Smooth muscle cell (in vitro differentiated cells): ENCODE results near the gene SMIM14. TPM values are rescaled to one million over a fixed set of nuclear protein-coding genes. Genes with fewer than 3 reads are reported as not detected.
"Not testable (repeated sequence)": the region's sequence is repeated elsewhere in the genome, so short reads cannot be mapped to it uniquely, and the experiment has no call there.

Experiments
- DNase-seq: peaks from one replicate; lab custom pipeline; 2025; ENCODE audit not compliant: unreplicated experiment; lab: John Stamatoyannopoulos, UW
- H2AFZ ChIP-seq: fragments of 200-600 bp; sonication (generic); 2 replicates; pipeline ENCODE4 v1.6.0; 2016; ENCODE audit warnings: antibody characterized with exemption, low read depth, mild to moderate bottlenecking
- H3F3A ChIP-seq: fragments of 200-600 bp; sonication (generic); 2 replicates; pipeline ENCODE4 v1.6.0; 2017; ENCODE audit warnings: antibody characterized with exemption, low read depth
- H3K27ac ChIP-seq: fragments of 200-600 bp; sonication (generic); 2 replicates; pipeline ENCODE4 v1.5.1; 2016; ENCODE audit warnings: low read depth, mild to moderate bottlenecking
- H3K27me3 ChIP-seq: fragments of 200-600 bp; sonication (generic); 2 replicates; pipeline ENCODE4 v1.6.1; 2016; ENCODE audit warnings: low read depth, mild to moderate bottlenecking
- H3K36me3 ChIP-seq: fragments of 200-600 bp; sonication (generic); 2 replicates; pipeline ENCODE4 v1.5.1; 2016; ENCODE audit warnings: low read depth
- H3K4me1 ChIP-seq: fragments of 200-600 bp; sonication (generic); 2 replicates; pipeline ENCODE4 v1.5.1; 2016; ENCODE audit warnings: low read depth
- H3K4me2 ChIP-seq: fragments of 200-600 bp; sonication (generic); 2 replicates; pipeline ENCODE4 v1.6.0; 2016; ENCODE audit warnings: mild to moderate bottlenecking
- H3K4me3 ChIP-seq: fragments of 200-600 bp; sonication (generic); 2 replicates; pipeline ENCODE4 v1.5.1; 2016; ENCODE audit warnings: mild to moderate bottlenecking
- H3K79me2 ChIP-seq: fragments of 200-600 bp; sonication (generic); 2 replicates; pipeline ENCODE4 v1.6.0; 2016; ENCODE audit warnings: low read depth, mild to moderate bottlenecking
- H3K9ac ChIP-seq: fragments of 200-600 bp; sonication (generic); 2 replicates; pipeline ENCODE4 v1.6.0; 2016; ENCODE audit warnings: low read depth
- H3K9me3 ChIP-seq: fragments of 200-600 bp; sonication (generic); replicated peaks from 2 replicates; pipeline ENCODE4 v1.5.1; 2016; ENCODE audit warnings: low read depth
- H4K20me1 ChIP-seq: fragments of 200-600 bp; sonication (generic); 2 replicates; pipeline ENCODE4 v1.6.0; 2016; ENCODE audit warnings: low read depth
- WGBS: methylation state at CpG from one replicate; pipeline ENCODE4 v1.1.7; 2016; ENCODE audit warnings: low lambda C conversion rate; 5-methylcytosine and 5-hydroxymethylcytosine counted together
- polyA plus RNA-seq: library from polyadenylated mRNA; unstranded; fragments of >200 nt; fragmentation: Nextera tagmentation; extraction: Ambion mirVana; gene quantifications from 2 replicates; pipeline ENCODE4 v1.2.1, GENCODE V29; 2016
- total RNA-seq: library from RNA; depleted of rRNA; stranded (reverse); fragments of >200 nt; gene quantifications from 2 replicates; pipeline ENCODE4 v1.2.3, GENCODE V29; 2014
- TF ChIP-seq, protein P1 (sequence below): fragments of 200-600 bp; sonication (generic); IDR thresholded peaks from 2 replicates; pipeline ENCODE4 v1.5.1; 2017; ENCODE audit warnings: borderline replicate concordance, mild to moderate bottlenecking, antibody characterized with exemption; ENCODE audit not compliant: insufficient read depth, poor library complexity, severe bottlenecking

SMIM14 gene
- total and polyA plus RNA-seq, 2 experiments from 2014 or later, result 45.0 to 47.4 TPM

DNA sequence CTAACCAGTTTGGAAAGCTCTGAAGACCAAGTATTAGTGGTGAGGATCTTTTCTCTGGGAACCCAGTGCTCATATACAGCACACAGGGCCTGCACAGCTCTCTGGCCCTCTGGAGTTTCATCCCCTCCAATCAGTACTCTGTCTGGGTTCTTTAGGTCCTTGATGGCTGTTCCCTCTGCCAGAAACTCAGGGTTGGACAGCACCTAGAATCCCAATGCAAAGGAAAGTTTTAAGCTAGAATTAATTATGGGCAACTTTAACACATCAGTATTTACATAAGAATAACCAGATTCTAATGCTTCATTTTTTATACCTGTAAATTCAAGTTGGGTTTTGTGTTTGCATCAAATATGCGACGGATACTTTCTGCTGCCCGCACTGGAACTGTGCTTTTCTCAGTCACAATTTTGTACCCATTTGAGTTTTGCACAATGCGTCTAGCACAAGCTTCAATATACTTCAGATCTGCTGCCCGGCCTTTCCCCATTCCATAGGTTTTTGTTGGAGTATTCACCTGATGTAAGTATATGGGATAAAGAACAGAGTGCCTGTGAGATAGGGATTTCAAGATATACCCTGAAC lies 128.2 kb downstream of the SMIM14 start:
- peaks cover 47% of the 10 kb centered on the region for H3K36me3 ChIP-seq
- no peaks in the 10 kb centered on the region for H3K9me3 ChIP-seq
- H3F3A ChIP-seq, result no peaks in the 10 kb centered on the region
- TF ChIP-seq, protein P1, sequence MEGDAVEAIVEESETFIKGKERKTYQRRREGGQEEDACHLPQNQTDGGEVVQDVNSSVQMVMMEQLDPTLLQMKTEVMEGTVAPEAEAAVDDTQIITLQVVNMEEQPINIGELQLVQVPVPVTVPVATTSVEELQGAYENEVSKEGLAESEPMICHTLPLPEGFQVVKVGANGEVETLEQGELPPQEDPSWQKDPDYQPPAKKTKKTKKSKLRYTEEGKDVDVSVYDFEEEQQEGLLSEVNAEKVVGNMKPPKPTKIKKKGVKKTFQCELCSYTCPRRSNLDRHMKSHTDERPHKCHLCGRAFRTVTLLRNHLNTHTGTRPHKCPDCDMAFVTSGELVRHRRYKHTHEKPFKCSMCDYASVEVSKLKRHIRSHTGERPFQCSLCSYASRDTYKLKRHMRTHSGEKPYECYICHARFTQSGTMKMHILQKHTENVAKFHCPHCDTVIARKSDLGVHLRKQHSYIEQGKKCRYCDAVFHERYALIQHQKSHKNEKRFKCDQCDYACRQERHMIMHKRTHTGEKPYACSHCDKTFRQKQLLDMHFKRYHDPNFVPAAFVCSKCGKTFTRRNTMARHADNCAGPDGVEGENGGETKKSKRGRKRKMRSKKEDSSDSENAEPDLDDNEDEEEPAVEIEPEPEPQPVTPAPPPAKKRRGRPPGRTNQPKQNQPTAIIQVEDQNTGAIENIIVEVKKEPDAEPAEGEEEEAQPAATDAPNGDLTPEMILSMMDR, result no peak
- H2AFZ ChIP-seq, result no peak overlapping the region
- no peak for DNase-seq
- no peak overlapping the region for H3K4me3 ChIP-seq
- peaks cover 14% of the 10 kb centered on the region for H3K79me2 ChIP-seq
- H3K9ac ChIP-seq, result no peak overlapping the region
- H3K4me2 ChIP-seq, result no peak overlapping the region
- H3K4me1 ChIP-seq, result no peaks in the 10 kb centered on the region
- 98% methylated on average over 5 of the region's 5 CpGs for WGBS
- no peak overlapping the region for H3K27ac ChIP-seq
- H3K27me3 ChIP-seq, result no peaks in the 10 kb centered on the region
- H4K20me1 ChIP-seq, result peaks cover 52% of the 10 kb centered on the region

DNA sequence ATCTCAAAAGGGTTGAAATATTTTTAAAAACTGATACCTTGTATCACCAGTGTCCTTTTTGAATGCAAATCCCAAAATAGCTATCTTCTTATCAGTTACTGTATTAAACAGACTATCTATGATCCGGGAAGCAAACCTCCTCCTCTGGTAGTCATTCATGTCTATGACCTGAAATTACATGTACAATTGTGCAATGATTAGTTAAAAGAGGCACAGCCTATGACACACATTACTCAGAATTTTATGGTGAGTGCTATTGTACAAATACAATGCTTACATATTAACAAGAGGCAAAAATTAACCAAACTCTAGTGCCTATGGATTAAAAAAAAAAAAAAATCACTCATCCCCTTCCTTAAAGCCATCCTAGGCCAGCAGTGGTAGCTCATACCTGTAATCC lies 133.1 kb downstream of the SMIM14 start:
- Histone ChIP-seq H3K27ac (no peak overlapping the region), H3F3A (peaks cover 14% of the 10 kb centered on the region), H3K36me3 (peaks cover 60% of the 10 kb centered on the region), H3K9ac (no peak overlapping the region), H3K27me3 (no peaks in the 10 kb centered on the region), H3K9me3 (no peaks in the 10 kb centered on the region), H4K20me1 (peaks cover 35% of the 10 kb centered on the region), H3K4me2 (no peak overlapping the region), H3K79me2 (no peaks in the 10 kb centered on the region), H2AFZ (no peak overlapping the region), H3K4me3 (no peak overlapping the region), H3K4me1 (no peaks in the 10 kb centered on the region)
- DNase-seq, result no peak
- TF ChIP-seq, protein P1, result no peak
- 93% methylated on average over 1 of the region's 1 CpG for WGBS

DNA sequence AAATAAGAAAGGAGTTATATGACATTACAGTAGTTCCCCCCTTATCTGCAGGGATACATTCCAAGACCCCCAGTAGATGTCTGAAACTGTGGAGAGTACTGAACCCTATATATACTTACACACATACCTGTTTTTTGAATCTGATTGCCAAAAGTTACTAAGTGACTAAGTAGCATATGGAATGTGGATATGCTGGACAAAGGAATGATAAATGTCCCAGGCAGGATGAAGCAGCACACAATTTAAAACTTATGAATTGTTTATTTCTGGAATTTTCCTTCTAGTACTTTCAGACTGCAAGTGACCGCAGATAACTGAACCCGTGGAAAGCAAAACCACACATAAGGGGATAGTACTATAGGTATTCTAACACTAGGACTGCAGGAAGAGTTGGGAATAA lies 134.1 kb downstream of the SMIM14 start:
- TF ChIP-seq, protein P1, result no peak
- 94% methylated on average over 2 of the region's 2 CpGs for WGBS
- peaks cover 31% of the 10 kb centered on the region for H4K20me1 ChIP-seq
- H3K9me3 ChIP-seq, result no peaks in the 10 kb centered on the region
- no peaks in the 10 kb centered on the region for H3K79me2 ChIP-seq
- H3K9ac ChIP-seq, result no peak overlapping the region
- H3K27ac ChIP-seq, result no peak overlapping the region
- no peak overlapping the region for H3K4me3 ChIP-seq
- H3K4me2 ChIP-seq, result no peak overlapping the region
- no peak overlapping the region for H2AFZ ChIP-seq
- no peak for DNase-seq
- no peaks in the 10 kb centered on the region for H3K4me1 ChIP-seq
- H3K27me3 ChIP-seq, result no peaks in the 10 kb centered on the region
- peaks cover 17% of the 10 kb centered on the region for H3F3A ChIP-seq
- peaks cover 50% of the 10 kb centered on the region for H3K36me3 ChIP-seq

DNA sequence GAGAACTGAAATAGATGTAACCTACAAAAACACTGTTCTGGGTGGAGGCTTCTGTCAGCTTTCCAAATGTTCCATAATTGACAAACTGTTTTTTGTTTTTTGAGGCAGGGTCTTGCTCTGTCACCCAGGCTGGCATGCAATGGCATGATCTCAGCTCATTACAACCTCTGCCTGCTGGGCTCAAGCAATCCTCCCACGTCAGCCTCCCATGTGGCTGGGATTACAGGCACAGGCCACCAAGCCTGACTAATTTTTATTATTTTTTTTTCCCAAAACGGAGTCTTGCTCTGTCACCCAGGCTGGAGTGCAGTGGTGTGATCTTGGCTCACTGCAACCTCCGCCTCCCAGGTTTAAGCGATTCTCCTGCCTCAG lies 136.0 kb downstream of the SMIM14 start:
- not testable (repeated sequence) for H3K9me3 ChIP-seq, H3K4me2 ChIP-seq, H3K79me2 ChIP-seq, H3K9ac ChIP-seq, H2AFZ ChIP-seq, H3K4me1 ChIP-seq, DNase-seq, H3K27me3 ChIP-seq, H3K4me3 ChIP-seq
- Histone ChIP-seq H4K20me1 (peaks cover 24% of the 10 kb centered on the region), H3K36me3 (peaks cover 45% of the 10 kb centered on the region), H3K27ac (peak overlapping the region; percentile 49), H3F3A (peaks cover 25% of the 10 kb centered on the region)
- WGBS, result 87% methylated on average over 4 of the region's 4 CpGs
